GM11168 (cell line): ENCODE data around the gene LDB2.
"Not testable (repeated sequence)": the region's sequence is repeated elsewhere in the genome, so short reads cannot be mapped to it uniquely, and the experiment has no call there.

Source experiments
- in situ Hi-C: fragments of 300-500 bp; cut with MboI; formaldehyde crosslinking; loops from one replicate; pipeline ENCODE4 v1.12.0; 2022; ENCODE audit warnings: low sequenced_read_pairs; ENCODE audit not compliant: unreplicated experiment

LDB2 gene

DNA sequence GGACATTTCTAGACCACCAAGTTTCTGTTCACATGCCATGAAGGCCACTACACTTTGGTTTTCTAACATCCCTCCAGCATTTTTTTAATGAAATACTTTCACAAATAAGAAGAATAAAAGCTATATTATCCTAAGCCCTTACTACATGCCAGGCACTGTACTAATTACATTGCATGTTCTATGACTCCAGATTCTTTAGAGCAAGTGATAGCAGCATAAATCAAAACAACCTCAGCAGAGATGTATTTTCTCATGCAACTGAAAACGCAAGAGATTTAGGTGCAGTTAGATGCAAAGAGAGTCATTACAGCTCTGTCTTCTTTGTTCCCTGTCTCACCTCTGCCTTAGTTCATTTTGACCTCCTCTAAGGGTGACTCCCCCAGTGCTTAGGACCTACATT lies 230.0 kb downstream of the LDB2 start:
- in situ Hi-C loops: no loop called here

DNA sequence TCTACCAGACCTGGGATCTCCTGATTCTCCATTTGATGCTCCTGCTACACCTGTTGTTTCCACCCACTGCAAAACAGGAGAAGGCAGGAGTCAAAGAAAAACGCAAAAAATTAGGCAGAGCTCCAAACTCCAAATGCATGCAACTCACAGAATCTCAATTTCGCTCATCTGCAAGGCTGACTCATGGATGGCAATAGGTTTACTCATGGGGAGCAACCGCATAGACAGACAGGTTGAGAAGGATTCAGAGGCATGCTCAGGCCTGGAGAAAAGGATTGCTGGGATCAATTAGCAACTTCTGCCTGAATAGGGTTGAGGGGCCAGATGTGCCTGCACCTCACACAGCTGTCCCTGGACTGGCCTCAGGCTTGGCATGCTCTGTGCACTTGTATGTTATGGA lies 231.0 kb downstream of the LDB2 start:
- in situ Hi-C loops: no loop called here

DNA sequence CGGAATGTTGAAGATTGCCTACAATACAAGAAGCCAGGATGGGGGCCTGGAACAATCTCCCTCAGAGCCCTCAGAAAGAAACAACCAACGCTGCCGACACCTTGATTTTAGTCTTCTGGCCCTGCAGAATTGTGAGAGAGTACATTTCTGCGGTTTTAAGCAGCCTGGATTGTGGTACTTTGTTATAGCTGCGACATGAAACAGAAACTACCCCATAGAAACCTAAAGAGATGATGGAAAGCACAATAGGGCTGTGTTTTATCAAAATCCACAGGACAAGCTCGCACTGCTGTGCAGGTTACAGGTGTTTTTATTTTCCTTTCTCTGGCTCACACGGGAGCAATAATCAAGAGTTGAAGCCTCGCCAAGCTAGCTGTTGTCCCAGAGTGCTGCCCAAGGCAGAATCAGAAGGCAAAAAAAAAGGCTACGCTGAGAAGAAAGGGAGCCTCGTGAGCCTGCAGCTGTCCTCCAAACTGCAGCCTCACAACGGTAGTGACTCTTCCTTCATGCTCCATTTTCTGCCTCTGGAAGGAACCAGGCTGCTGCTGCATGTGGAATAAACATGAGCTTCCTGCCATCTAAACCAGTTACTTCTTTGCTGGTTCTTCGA lies 232.4 kb downstream of the LDB2 start:
- in situ Hi-C loops: no loop called here

DNA sequence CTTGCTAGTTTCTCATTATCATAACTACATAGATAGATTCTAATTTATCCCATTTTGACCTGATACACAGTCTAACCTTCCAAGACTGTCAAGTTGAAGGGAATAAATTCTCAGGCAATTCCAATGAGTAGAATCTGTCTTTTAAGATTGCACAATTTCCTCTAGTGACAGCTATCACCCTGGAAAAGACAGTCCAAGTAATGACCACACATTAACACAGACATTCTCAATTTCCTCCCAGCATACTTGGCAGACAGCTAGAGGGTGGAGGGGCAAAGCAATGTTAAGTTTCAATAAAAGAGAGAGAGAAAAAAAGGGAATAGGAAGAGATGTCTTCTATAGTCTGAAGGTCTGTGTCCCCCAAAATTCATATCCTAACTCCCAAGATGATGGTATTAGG lies 234.7 kb downstream of the LDB2 start:
- in situ Hi-C loops: no loop called here

DNA sequence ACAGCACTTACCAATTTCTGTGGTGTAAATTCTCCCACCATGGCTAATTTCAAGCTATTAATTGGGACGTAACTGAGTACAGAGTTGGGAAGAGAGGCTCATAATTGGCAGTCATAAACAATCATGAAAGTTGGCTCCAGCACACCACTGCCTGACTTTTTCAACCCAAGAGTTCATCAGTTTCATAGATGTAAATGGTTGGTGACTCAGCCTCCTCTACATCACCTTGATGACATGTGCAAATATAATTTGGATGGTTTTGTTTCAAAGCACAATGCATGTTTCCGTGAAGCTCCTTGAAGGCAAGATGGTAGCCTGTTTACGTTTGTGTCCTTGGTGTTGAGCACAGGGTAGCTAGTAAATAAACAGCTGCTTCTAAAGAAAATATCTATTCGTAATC lies 235.1 kb downstream of the LDB2 start:
- in situ Hi-C loops: no loop called here

DNA sequence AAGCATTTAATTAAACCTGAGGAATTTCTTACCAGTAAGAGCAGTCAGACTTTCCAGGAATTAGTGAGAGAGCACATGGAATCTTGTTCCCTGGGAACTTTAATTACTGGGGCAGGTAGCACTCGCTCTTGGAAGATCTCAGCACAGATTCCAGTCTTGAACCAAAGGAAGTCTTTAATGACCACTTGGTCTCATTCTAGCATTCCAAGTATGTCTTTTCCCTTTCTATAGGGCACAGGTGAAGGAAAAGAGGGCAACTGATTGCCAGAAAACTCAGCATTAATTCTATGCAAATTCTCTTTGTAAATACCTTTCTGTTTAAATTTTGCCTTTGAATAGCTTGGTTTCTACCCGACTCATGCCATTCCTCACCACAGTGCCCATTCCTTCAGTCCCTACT lies 236.6 kb downstream of the LDB2 start:
- in situ Hi-C loops: no loop called here

DNA sequence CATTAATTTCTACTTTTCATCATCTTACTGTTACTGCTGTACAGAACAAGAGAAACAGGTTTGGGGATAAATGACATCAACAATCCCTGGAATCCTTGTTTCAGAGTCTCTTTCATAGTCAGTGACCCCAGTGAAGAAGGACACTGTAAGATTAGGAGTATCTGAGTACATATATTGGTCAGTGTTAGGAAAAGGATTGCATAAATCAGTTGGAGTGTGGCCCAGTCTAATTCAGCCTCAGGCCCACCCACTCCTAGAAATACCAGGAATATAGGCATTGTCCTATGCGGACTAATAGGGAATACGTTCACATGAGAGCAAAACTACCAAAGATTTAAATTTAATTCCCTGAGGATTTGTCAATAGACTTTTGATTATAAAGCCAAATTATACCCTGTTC lies 237.8 kb downstream of the LDB2 start:
- in situ Hi-C loops: no loop called here

DNA sequence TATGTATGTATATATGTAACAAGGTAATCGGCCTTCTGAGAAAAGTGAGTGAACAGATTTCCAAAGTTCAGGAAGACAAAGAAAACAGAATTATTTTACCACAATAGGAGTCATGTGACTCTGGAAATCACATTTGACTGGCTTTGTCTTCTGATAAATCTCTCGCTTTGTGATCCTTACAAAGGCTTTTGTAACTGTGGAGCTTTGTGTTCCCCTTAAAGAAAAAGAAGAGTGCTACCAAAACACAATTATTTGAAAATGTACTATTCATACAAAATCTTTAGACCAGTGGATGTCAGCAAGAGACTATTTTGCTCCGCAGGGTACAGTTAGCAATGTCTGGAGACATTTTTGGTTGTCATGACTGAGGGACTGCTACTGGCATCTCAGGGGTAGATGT lies 238.8 kb downstream of the LDB2 start:
- in situ Hi-C loops: no loop called here

DNA sequence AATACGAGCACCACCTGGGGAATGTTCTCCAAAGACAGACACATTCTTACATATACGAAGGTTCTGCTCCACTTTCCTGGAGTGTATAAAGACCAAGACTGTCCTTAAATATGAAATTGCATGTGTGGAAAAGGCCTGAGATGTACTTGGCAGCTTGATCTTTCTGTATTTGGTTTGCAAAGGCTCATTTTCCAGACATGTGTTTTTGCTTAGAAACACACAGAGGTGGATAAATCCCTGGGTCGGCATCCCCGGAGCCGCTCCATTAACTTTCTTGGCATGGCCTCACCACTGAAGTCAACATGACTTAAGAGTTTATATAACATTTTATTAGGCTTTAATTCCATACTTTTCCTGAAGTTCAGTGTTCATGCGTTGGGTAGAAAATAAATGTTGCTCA lies 239.4 kb downstream of the LDB2 start:
- in situ Hi-C loops: no loop called here

DNA sequence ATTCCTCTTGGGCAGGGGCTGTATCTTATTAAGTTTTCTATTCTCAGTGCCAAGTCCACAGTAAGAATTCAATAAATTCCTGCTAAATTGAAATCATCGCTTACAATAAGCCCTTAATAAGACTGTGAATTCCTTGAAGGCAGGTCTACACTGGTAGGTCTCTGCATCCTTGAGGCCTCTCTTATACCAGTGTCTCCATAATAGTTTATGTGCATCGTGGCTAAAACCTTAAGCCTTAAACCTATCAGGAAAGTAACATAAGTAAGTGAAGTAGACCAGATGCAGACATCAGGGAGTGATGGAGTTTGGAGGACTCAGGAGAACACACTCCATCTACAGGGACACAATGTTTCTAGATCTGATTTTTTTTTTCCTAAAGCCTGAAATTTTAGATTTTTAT lies 240.3 kb downstream of the LDB2 start:
- in situ Hi-C loops: no loop called here

DNA sequence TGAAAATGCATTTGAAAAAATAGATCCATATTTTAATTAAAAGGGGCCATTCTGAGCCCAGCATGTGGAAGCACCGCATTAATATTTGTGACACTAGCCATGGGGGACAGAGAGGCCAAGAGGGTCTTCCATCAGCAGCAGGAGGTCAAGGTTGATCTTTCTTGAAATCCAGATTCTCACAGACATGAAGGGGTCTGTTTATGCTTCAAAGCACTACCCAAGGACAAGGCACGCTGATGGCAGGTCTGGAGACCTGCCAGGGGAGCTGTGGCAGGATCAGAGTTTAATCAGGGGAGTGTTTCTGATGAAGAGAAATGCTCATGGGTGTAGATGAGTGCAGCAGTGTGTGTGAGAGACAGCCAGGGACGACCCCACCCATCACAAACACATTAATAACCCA lies 243.3 kb downstream of the LDB2 start:
- in situ Hi-C loops: no loop called here

DNA sequence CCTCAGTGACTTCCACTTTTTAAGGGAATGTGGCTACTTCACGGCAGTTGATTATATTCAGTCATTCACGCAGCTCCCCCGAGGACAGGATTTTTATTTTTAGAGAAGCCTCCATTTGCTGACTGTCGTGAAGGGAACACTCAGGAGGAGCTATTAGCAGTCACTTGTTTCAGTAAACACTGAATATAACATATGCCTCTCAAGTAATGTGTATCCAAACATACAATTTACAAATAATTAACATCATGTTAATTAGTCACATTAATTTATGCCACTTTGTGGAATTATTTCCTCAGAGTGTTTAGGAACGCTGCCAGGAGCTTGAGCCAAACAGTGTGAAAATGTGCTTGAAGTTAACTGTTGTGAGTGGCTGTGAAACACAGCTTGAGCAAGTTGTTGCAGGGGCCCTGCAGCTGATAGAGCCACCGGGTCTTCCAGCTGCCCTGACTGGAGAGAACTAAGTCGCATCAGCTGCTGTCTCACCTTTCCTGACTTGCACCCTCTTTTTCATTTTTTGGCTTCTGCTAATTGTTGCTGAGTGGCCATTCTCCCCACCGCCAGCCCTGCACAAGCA lies 245.6 kb downstream of the LDB2 start:
- in situ Hi-C loops: no loop called here

DNA sequence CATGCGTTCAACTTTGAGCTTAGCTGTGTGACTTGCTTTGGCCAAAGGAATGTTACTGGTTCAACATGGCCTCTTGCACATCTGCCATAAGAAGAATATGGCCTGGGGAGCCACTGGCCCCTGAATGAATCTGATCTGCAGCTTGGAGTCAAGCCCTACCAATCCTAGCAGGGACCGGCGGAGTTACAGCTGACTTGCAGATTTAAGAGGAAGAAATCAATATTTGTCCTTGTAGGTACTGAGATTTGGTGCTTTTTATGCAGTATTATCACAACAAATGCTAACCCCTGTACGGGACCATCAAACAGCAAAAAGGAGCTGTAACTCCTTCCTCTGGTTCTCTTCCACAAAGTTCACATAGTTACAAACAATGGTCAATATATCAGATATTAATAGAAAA lies 252.0 kb downstream of the LDB2 start:
- in situ Hi-C loops: no loop called here

DNA sequence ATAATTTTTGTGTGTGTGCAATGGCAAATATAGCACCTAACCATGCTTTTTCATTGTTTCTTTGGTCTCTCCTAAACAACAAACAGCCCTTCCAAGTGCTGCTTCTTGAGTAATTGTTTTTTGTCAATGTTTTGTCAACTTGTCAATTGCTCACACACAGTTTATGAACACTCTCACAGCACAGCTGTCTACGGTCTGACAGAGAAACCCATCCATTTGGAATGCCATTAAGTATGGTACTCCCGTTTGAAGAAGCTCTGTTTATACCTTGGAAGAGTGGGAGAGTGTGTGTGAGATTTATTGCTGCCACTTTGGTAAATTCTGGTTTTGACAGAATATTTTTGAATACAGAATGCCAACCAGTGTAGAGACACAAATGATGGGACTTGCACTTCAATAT lies 254.6 kb downstream of the LDB2 start:
- in situ Hi-C loops: no loop called here

DNA sequence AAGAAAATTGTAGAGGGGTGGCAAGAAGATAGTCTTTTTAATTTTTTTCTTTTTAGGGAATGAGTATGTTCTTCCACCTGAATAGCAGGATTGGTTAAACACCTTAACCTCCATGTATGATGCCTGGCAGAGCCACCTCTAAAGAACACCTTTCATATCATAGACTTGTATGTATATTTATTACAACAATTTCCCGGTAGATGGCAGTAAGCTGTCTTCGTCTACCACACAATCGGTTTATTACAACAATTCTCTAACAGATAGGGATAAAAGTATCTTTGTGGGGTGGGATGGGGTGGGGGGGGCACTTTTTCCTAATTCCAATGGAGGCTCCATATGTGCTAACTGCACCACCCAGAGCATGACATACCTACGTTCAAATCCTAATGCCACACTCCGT lies 255.5 kb downstream of the LDB2 start:
- in situ Hi-C loops: no loop called here

DNA sequence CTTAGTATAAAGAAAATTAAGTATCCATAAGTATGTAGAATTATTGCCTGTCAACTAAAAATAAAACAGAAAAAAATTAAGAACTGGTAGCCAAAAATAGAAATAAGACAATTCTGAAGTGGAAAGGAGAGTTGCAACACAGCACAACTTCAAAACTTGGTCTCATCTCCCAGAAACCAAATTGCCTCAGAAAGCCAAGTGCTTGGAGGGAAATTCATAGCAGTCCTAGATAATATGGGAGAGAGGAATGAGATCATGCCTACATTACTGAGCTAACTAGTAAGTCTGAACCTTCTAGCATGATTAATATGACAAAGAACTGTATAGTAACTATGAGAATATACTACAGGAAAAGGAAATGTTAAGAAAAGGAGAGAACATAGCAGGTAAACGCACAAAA lies 256.5 kb downstream of the LDB2 start:
- in situ Hi-C loops: no loop called here

DNA sequence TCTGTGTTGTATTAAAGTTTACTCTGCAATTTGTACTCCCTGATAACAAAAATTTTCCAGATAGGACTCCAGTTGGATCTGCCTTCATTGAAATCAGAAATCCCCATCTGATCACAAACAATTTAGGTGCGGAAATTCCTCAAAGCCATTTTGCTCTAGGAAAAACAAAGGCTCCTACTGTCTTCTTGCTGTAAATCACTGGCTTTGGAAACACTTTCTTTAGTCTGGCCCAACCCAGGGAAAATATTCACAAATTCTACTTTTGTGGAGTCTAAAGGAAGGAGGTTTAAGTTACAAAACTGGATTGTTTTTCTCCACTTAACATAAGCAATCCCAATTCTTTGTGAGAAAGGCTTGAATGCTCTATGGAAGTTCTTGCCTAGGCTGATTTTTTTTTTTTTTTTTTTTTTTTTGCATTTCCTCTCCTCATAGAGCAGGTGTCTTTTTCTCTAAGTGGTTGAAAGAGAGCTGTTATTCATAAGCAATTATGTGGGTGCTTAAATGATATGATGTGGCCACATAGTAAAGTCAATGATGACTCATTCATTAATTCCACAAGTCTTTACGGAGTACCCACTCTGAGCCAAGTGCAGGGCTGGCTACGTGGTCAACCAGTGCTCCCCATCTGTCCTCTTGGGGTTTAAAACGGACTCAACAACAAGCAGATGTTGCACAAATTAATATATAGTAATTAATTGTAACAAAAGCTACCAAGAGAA lies 261.4 kb downstream of the LDB2 start:
- in situ Hi-C loops: no loop called here

DNA sequence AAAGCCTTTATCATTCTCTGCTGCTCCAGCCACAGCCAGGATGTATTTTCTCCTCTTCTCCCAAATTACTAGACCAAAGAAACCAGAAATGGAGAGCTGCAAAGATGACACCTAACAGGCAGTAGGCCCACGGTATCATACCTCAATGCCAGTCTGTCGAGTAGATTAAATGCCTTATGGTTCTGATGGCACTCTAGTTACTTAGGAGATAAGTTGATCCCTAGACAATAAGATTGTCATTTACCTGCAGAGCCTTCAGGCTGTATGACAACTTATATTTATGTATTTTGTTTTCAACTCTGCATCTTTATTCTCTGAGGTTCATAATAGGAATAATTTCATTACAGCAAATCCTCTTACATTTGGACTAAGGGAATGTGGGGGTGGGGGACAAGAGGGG lies 262.1 kb downstream of the LDB2 start:
- in situ Hi-C loops: no loop called here

DNA sequence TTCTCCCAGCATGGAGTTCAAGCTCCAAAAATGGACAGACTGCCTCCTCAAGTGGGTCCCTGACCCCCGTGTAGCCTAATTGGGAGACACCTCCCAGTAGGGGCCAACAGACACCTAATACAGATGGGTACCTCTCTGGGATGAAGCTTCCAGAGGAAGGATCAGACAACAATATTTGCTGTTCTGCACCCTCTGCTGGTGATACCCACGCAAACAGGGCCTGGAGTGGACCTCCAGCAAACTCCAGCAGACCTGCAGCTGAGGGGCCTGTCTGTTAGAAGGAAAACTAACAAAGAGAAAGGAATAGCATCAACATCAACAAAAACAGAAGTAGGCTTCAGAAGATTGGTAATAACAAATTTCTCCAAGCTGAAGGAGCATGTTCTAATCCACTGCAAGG lies 269.2 kb downstream of the LDB2 start:
- in situ Hi-C loops: not testable (repeated sequence)

DNA sequence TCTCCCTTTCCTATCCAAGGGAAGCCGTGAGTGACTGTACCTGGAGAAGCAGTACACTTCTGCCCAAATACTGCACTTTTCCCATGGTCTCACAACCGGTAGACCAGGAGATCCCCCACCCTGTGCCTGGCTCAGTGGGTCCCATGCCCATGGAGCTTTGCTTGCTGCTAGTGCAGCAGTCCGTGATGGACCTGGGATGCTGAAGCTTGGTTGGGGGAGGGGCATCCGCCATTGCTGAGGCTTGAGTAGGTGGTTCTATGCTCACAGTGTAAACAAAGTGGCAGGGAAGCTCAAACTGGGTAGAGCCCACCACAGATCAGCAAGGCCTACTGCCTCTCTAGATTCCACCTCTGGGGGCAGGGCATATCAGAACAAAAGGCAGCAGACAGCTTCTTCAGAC lies 269.6 kb downstream of the LDB2 start:
- in situ Hi-C loops: not testable (repeated sequence)

DNA sequence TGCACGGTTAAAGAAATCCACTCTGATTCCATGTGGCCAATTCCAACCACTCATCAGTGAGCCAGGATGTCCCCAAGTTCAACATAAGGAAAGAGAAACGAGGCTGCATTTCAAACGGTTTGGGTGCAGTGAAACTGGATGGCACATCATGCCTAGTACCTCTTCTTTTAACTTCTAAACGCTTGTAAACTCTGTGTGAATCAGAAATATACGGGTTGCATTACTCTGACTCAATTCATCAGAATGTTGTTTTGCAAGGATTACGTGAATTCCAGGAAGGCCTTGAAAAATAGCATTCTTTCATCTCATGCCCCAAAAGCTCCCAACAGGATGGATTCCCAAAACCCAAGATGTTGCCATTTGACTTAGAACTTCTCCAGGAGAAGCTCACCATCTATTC lies 270.4 kb downstream of the LDB2 start:
- in situ Hi-C loops: no loop called here

DNA sequence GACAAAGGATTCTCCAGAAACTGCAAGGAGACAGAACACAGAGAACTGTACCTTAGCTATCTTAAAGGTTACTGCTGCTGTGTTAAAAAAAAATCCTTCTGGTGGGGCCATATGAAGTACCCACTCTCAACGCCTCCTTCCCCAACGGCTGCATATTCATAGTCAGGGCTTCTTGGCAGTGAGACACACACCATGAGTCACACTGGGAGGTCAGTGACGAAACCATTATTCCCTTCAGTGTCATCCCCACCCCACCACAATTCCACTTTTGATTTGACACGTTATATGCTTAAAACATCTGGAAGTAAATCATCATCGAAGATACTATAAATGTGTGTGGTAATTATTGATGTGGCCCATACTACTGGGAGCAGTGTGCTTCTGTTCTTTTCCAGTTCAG lies 271.5 kb downstream of the LDB2 start:
- in situ Hi-C loops: no loop called here
